GM18868 (cell line): ENCODE measurements around the gene ZGRF1.
"Not testable (repeated sequence)": the region's sequence is repeated elsewhere in the genome, so short reads cannot be mapped to it uniquely, and the experiment has no call there.

Experiments
- ATAC-seq: cut with Tn5 transposase; IDR thresholded peaks from one replicate; pipeline ENCODE4 v1.9.1; 2021; ENCODE audit warnings: mild to moderate bottlenecking, moderate library complexity; ENCODE audit not compliant: unreplicated experiment

ZGRF1 gene, protein sequence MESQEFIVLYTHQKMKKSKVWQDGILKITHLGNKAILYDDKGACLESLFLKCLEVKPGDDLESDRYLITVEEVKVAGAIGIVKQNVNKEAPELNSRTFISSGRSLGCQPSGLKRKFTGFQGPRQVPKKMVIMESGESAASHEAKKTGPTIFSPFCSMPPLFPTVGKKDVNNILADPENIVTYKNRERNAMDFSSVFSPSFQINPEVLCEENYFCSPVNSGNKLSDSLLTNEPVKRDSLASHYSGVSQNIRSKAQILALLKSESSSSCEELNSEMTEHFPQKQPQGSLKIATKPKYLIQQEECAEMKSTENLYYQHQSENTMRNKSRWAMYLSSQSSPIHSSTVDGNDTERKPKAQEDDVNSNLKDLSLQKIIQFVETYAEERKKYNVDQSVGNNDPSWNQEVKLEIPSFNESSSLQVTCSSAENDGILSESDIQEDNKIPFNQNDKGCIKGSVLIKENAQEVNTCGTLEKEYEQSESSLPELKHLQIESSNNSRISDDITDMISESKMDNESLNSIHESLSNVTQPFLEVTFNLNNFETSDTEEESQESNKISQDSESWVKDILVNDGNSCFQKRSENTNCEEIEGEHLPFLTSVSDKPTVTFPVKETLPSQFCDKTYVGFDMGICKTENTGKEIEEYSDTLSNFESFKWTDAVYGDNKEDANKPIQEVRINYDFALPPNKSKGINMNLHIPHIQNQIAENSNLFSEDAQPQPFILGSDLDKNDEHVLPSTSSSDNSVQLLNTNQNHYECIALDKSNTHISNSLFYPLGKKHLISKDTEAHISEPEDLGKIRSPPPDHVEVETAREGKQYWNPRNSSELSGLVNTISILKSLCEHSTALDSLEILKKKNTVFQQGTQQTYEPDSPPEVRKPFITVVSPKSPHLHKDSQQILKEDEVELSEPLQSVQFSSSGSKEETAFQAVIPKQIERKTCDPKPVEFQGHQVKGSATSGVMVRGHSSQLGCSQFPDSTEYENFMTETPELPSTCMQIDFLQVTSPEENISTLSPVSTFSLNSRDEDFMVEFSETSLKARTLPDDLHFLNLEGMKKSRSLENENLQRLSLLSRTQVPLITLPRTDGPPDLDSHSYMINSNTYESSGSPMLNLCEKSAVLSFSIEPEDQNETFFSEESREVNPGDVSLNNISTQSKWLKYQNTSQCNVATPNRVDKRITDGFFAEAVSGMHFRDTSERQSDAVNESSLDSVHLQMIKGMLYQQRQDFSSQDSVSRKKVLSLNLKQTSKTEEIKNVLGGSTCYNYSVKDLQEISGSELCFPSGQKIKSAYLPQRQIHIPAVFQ (N-terminal part only)

DNA sequence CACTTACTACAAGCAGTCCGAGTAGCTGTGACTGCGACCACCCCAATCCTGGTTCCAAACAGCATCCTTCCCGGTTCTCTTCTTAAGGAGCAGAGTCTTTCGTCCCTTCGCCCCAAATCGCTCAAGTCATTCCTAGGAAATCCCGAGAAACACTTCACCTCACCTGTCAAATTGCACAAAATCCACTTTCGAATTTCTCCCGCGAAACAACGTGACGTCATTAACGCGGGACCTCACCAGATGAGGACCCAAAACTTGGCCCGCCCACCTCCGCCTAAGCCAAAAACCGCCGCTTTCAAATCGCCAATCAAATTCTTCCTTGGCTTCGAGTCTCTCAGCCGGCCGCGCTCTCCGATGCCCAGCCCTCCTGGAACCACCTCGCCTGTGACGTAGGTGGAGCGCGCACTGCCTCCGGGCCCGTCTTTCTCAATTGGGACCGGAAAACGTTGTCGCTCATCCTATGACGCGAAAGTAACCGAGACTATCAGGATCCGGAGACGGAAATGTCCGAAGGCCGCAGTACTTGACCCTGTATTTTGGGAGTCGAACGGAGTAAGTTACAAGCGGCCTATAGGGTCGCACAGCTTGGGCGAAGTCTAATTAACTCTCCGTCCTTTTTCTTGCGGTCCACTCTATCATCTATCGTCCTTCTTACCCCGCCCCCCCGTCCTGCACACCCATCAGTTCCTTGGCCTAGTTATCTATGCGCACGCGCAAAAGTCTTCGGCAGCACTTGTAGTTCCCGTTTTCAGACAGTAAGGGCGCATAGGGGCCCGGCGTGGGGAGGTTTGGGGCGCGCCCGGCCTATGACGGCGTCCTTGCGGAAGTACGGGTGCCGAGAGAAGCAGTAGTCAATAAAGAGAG lies at the start of gene ZGRF1, which contains the start of gene LARP7:
Gene ZGRF1 (minus strand): TSS at position 222 of the 864 bp plus-strand sequence. CDS start 3,733 bp downstream, outside the sequence.
Gene LARP7 (plus strand): TSS at position 456 of the 864 bp plus-strand sequence. CDS start 7,527 bp downstream, outside the sequence.
- peak; percentile 88 for ATAC-seq

GRCh38 chr4:112680996-112681395 lies 44.3 kb upstream of the ZGRF1 start:
- no peak for ATAC-seq

GRCh38 chr4:112677519-112678091 lies 40.9 kb upstream of the ZGRF1 start:
- ATAC-seq = no peak

DNA sequence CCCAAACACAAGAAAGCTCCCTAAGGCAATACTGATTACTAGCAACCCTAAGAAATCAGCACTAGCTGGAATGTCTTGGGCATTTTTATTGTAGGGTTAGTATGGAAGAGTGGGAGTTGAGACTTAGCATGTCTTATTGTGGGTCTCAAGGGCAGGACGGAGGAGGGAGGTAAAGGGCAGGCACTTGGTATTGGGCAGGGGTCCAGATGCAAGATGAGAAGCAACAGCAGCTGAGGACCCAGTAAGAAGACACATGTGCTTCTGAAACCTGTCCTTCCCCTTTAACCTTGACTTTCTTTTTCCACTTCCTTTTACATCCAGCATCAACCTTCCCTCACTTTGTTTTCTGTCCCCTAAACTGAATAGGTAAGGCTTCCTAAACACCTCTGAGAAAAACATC lies 37.7 kb upstream of the ZGRF1 start:
- ATAC-seq = no peak

DNA sequence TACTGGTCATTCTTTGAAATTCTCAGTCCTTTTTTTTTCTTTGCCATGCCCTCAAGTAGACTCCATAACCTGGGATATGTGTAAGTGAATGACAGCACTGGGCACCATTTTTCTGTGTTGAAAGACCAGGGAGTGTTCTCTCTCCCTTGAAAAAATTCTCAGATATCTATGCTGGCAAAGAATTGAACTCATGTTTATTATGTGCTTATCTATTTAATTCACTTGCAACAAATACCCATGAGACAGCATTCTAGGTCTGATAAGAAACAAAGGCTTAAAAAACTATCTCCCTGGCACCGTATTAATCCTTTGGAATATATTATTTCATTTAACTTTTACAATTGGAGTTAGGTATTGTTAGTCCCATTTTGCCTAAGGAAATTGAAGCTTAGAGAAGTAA lies 37.0 kb upstream of the ZGRF1 start:
- ATAC-seq = no peak

DNA sequence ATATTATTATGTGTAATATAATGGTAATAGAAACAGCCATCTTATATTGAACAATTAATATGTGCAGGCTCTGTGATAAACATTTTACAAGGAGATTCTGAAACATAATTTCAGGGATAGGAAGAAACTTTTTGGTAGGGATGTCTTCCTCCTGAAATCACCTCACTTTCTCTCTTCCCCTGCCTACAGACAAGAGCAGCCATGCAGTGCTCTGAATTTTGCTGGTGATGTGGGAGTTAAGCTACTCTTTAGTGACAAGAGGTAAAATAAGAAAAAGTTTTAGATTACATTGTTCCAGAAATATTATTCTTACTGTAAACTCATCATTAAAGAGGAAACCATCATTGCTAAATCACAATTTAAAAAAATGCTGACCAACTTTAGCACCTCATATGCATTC lies 36.4 kb upstream of the ZGRF1 start:
- ATAC-seq = no peak

DNA sequence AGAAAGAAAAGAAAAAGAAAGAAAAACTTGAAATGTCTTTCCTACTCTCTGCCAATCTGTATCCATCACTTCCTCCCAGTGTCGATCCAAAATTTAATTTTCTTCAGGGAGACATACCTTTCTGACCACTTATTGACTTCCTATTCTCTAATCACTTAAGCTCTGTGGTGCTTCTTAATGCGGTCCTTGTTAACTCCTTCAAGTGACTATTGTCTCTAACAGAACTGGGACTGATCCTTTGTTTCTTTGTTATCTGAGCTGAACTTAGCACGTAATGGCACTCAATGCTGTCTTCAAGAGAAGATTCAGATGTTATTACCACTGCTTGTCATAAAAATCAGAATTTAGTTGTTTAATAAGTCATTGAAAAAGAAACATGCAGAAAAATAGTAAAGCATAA lies 31.4 kb upstream of the ZGRF1 start:
- no peak for ATAC-seq

DNA sequence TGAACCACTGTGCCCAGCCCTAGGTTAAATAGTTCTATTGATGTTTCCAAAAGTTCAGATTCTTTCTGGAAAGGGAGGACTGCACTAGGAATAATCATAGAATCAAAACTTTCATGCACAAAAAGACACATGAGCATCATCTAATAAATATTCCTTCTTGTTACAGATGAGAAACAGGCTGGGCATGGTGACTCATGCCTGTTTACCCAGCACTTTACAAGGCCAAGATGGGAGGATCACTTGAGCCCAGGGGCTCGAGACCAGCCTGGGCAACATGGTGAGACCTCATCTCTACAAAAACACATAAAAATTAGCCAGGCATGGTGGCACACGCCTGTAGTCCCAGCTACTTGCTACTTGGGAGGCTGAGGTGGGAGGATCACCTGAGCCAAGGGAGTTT lies 27.9 kb upstream of the ZGRF1 start:
- ATAC-seq = no peak

DNA sequence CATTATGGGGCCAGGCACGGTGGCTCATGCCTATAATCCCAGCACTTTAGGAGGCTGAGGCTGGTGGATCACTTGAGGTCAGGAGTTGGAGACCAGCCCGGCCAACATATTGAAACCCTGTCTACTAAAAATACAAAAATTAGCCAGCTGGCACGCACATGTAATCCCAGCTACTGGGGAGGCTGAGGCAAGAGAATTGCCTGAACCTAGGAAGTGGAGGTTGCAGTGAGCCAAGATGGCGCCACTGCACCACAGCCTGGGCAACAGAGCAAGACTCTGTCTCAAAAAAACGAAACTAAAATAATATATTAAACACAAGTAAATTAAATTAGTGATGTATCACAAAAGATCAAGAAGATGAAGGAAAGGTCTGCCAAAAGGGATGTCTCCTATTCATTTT lies 19.4 kb upstream of the ZGRF1 start:
- ATAC-seq = not testable (repeated sequence)

- no peak for ATAC-seq
Measured at GRCh38 chr4:112655270-112655669, 18.6 kb upstream of the ZGRF1 start.

DNA sequence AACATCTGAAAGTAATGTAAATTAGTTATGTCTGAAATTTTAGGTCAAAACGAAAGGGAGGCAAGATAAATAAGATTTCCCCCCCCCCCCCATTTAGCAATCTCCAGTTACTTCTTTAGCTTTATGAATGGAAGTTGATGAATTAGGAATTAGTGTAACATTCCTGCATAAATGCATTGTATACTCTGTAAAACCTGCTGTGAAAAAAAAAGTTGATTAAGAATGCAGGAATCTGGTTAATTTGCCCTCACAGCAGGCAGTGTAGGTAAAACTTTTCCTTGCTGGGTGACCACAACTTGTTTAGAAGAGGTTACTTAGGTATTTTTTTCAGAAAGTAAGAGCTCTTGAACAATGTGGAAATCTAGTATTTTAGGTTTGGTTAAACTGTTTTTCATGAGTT lies 15.5 kb upstream of the ZGRF1 start:
- ATAC-seq = no peak

GRCh38 chr4:112651641-112652040 lies 14.9 kb upstream of the ZGRF1 start:
- ATAC-seq = no peak

- no peak for ATAC-seq
Measured at GRCh38 chr4:112650332-112650731, 13.6 kb upstream of the ZGRF1 start.

GRCh38 chr4:112649055-112649408 lies 12.3 kb upstream of the ZGRF1 start:
- ATAC-seq = no peak

DNA sequence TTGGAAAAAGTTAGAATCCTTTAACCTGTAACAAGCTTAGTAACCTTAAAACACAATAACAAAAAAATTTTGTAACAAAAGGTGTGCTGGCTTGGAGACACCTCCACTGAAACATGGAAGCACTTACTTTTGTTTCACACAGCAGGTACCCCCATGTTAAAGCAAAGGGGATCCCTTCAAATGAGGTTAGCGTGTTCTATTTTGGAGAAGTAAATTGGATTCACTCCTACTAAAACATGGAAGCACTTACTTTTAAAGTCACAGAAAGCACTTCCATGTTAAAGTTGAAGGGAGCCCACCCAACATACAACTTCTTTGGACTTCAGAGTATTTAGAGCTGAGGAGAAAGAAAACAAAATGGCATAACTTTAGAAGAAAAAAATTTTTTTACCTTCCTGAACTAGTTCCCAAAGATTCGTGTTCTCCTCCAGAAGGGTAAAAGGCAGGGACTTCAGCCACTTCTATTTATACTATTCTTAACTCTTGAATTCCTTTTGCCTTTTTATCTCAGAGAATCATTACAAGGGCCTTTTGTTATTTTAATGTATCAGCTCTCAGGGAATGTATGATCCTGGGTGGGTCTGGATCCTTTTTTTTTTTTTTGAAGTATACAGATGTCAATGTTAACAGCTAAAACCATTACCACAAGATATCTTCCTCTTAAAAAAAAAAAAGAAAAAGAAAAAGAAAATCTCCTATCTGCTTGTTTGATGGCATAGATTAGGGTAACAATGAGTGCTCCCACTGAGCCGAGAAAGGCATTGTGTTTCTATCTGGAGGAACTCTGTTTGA lies 11.8 kb upstream of the ZGRF1 start:
- ATAC-seq = no peak

- no peak for ATAC-seq
Measured at GRCh38 chr4:112647785-112648184, 11.1 kb upstream of the ZGRF1 start.

DNA sequence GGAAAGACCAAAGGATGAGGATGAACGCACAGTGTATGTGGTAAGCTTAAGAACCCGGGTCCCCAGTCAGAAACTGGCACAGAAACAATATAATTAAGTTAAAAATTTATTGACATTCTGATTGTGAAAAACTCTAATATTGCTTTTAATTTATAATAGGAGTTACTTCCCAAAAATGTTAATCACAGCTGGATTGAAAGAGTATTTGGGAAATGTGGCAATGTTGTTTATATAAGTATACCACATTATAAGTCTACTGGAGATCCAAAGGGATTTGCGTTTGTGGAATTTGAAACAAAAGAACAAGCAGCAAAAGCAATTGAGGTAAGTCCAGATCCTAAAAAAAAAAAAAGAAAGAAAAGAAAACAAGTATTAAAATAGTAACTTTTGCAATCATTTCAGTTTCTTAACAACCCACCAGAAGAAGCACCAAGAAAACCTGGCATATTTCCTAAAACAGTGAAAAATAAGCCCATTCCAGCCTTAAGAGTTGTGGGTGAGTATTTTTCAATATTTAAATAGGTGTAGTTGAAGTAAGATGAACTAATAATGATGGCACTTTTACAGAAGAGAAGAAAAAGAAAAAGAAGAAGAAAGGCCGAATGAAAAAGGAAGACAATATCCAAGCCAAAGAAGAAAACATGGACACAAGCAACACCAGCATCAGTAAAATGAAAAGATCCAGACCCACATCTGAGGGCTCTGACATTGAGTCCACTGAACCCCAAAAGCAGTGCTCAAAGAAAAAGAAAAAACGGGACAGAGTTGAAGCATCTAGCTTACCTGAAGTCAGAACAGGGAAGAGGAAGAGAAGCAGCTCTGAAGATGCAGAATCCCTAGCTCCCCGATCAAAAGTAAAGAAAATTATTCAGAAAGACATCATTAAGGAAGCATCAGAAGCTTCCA lies 10.2 kb upstream of the ZGRF1 start:
- ATAC-seq = no peak
